Activated naive CD8-positive, alpha-beta T cell (primary cell): Measurements from ENCODE around the gene CSPG4.

ENCODE experiments used
- H3K27ac Mint-ChIP-seq: one replicate; pipeline ENCODE4 v1.8.0; 2021; ENCODE audit warnings: mixed read lengths
- H3K27me3 Mint-ChIP-seq: one replicate; pipeline ENCODE4 v1.8.0; 2021; ENCODE audit warnings: mixed read lengths
- H3K36me3 Mint-ChIP-seq: one replicate; pipeline ENCODE4 v1.8.0; 2021; ENCODE audit warnings: mixed read lengths
- H3K4me1 Mint-ChIP-seq: one replicate; pipeline ENCODE4 v1.8.0; 2021; ENCODE audit warnings: low read depth, mixed read lengths
- H3K4me3 Mint-ChIP-seq: one replicate; pipeline ENCODE4 v1.8.0; 2021; ENCODE audit warnings: mild to moderate bottlenecking, mixed read lengths
- H3K9me3 Mint-ChIP-seq: one replicate; pipeline ENCODE4 v1.8.0; 2021; ENCODE audit warnings: low read depth, mixed read lengths

Gene CSPG4

DNA sequence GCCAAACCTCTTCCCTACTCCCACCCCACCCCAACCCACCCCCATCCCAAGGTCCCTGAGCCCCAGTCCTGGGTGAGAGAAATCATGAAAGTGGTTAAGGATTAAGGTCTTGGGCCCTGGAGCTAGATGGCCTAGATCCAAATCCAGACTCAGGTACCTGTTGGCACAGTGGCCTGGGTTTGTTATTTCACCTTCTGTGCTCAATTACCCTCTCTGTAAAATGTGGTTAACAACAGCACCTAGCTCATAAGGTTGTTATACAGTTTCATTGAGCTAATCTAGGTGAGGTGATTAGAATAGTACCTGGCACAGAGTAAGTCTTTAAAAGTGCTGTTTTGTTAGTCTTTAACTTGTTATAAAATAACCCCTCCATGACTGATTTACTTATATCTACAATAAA is 80.7 kb downstream of the CSPG4 start:
- Mint-ChIP-seq H3K36me3 (no peaks in the 10 kb centered on the region), H3K4me1 (peaks cover 15% of the 10 kb centered on the region), H3K4me3 (no peak overlapping the region)

DNA sequence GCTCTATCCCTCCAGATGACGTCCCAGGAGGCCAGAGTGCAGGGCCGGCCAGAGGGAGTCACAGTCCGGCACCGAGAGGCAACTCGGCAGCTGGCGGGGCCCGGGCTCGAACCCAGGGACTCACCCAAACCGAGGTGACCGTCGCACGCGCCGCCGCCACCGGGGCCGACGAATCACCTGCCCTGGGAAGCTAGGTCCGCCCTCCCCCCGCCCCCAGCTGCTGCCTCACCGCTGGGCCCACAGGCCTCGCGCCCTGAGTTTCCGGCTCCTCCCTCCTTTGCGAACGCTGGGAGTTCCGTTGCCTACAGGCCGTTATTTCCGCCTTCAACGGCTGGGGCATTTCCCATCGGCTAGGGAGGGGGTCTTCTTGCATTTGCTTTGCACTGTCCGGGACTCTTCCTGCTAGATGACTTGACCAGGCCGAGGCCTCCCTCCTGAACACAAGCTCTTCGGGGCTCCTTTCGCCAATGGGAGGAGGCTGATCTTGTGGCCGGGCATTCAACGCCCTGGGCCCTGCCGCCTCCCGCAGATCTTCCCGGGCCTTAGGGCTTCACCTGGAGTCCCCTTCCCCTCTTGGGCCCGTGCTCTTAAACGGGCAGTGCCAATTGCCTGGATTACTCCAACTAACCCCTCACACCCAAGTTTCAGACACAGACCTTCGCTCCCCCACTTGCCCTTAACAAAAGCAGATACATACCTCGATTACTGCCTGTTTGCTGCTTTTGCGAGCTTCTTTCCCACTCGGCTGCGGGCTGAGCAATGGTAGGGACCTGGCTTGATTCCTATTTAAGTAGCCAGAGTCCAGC is 86.9 kb downstream of the CSPG4 start, which contains the start of gene SNUPN:
Gene SNUPN (minus strand): TSS at position 184 of the 806 bp plus-strand sequence. CDS start 4,674 bp downstream, outside the sequence.
- H3K4me3 Mint-ChIP-seq = peak within 1 kb of the TSS; percentile 91
- H3K36me3 Mint-ChIP-seq = peaks cover 4% of the 10 kb centered on the region
- no peaks in the 10 kb centered on the region for H3K9me3 Mint-ChIP-seq
- no peaks in the 10 kb centered on the region for H3K27me3 Mint-ChIP-seq
- H3K27ac Mint-ChIP-seq = peak within 1 kb of the TSS; percentile 93
- peaks cover 35% of the 10 kb centered on the region for H3K4me1 Mint-ChIP-seq

More for the DNA sequence above, 80.7 kb downstream of the CSPG4 start:
- H3K9me3 Mint-ChIP-seq = no peaks in the 10 kb centered on the region
- H3K27me3 Mint-ChIP-seq = no peaks in the 10 kb centered on the region
- H3K27ac Mint-ChIP-seq = no peak overlapping the region
